ENCODE data around the gene ZNF79.

GRCh38 chr9:127393645-127394044, 30.5 kb upstream of the ZNF79 start:
- TF ChIP-seq CTCF (IDR thresholded peaks at IDR 0.05) (no peak), POLR2AphosphoS5 (IDR thresholded peaks at IDR 0.05) (no peak), POLR2A (IDR thresholded peaks at IDR 0.05) (no peak), EP300 (IDR thresholded peaks at IDR 0.05) (no peak)

Measured in upper lobe of left lung (tissue), 4 donors.